Testis (tissue), 2 donors: Measurements from ENCODE around the gene RSAD1.

ENCODE experiments used
- CTCF ChIP-seq, 3 experiments: fragments of 450-650 bp in 2 of 3; fragments of 200-600 bp in 1 of 3; sonication (generic) in 1 of 3; IDR thresholded peaks; one replicate each; pipeline ENCODE4 v1.5.1; 2016 to 2019; ENCODE audit warnings: antibody characterized with exemption in 3 of 3, mild to moderate bottlenecking in 2 of 3, moderate library complexity in 1 of 3
- POLR2A ChIP-seq: fragments of 450-650 bp; IDR thresholded peaks from one replicate; pipeline ENCODE4 v1.6.1; 2017; ENCODE audit warnings: antibody characterized with exemption, mild to moderate bottlenecking, moderate library complexity

- no peak for TF ChIP-seq CTCF (IDR thresholded peaks at IDR 0.05)
- no peak for TF ChIP-seq POLR2A
Observed at GRCh38 chr17:50467114-50467854, 11.4 kb upstream of the RSAD1 start.
